ENCODE measurements around the gene ARL6IP1.
"Not testable (repeated sequence)": the region's sequence is repeated elsewhere in the genome, so short reads cannot be mapped to it uniquely, and the experiment has no call there.

GRCh38 chr16:18767217-18767616 lies 34.1 kb downstream of the ARL6IP1 start:
- not testable (repeated sequence) for TF ChIP-seq CTCF (conservative IDR thresholded peaks at IDR 0.05; ENCODE audit: low read length); EZH2phosphoT487 (IDR thresholded peaks at IDR 0.05; ENCODE audit: borderline replicate concordance, low read depth, low read length)

Measured in OCI-LY7 (cell line).